Endodermal cell (in vitro differentiated cells): ENCODE measurements around the gene MTCH2. TPM values are rescaled to one million over a fixed set of nuclear protein-coding genes. Genes with fewer than 3 reads are reported as not detected.
A peak's percentile ranks its signal among the peaks of the same experiment; 100 is the strongest.

Experiments used
- DNase-seq: peaks from one replicate; pipeline ENCODE4 v3.0.0-alpha.2; 2017
- H3K27ac ChIP-seq: 2 replicates; pipeline ENCODE4 v1.5.1; 2013; ENCODE audit warnings: mild to moderate bottlenecking, low read depth, low read length, moderate library complexity
- H3K27me3 ChIP-seq: 2 replicates; pipeline ENCODE4 v1.6.1; 2013; ENCODE audit warnings: mild to moderate bottlenecking, low read length, moderate library complexity; ENCODE audit not compliant: insufficient read depth, control insufficient read depth, poor library complexity, severe bottlenecking
- H3K36me3 ChIP-seq: 2 replicates; pipeline ENCODE4 v1.7.0; 2013; ENCODE audit warnings: mild to moderate bottlenecking, low read length, moderate library complexity; ENCODE audit not compliant: control insufficient read depth, insufficient read depth
- H3K4me1 ChIP-seq: one replicate; pipeline ENCODE4 v1.7.0; 2013; ENCODE audit warnings: low read length; ENCODE audit not compliant: control insufficient read depth, insufficient read depth
- H3K4me3 ChIP-seq: 2 replicates; pipeline ENCODE4 v1.5.1; 2013; ENCODE audit warnings: mild to moderate bottlenecking, low read length, moderate library complexity
- H3K9ac ChIP-seq: 2 replicates; pipeline ENCODE4 v1.6.1; 2013; ENCODE audit warnings: mild to moderate bottlenecking, low read length, moderate library complexity; ENCODE audit not compliant: poor library complexity, severe bottlenecking; ENCODE audit errors: extremely low read depth
- H3K9me3 ChIP-seq: 2 replicates; pipeline ENCODE4 v1.6.1; 2013; ENCODE audit warnings: mild to moderate bottlenecking, low read length, moderate library complexity; ENCODE audit not compliant: control insufficient read depth
- H3K27ac Mint-ChIP-seq: 2 replicates; pipeline ENCODE4 v1.8.0; 2020; ENCODE audit warnings: mixed read lengths
- H3K27me3 Mint-ChIP-seq: 2 replicates; pipeline ENCODE4 v1.8.0; 2021; ENCODE audit warnings: mild to moderate bottlenecking, mixed read lengths; ENCODE audit not compliant: insufficient read depth
- H3K36me3 Mint-ChIP-seq: 2 replicates; pipeline ENCODE4 v1.8.0; 2020; ENCODE audit warnings: low read depth, mixed read lengths
- H3K4me1 Mint-ChIP-seq: 2 replicates; pipeline ENCODE4 v1.8.0; 2020; ENCODE audit warnings: mixed read lengths
- H3K4me3 Mint-ChIP-seq: 2 replicates; pipeline ENCODE4 v1.8.0; 2020; ENCODE audit warnings: mild to moderate bottlenecking, moderate library complexity, mixed read lengths
- H3K9me3 Mint-ChIP-seq: 2 replicates; pipeline ENCODE4 v1.8.0; 2020; ENCODE audit warnings: mild to moderate bottlenecking, mixed read lengths
- CTCF ChIP-seq: fragments of 200-600 bp; sonication (generic); conservative IDR thresholded peaks from 2 replicates; pipeline ENCODE4 v1.5.0; 2021; ENCODE audit warnings: antibody characterized with exemption, mild to moderate bottlenecking
- whole genome bisulfite sequencing, 2 experiments: methylation state at CpG; one replicate each; pipeline versions ENCODE4 v1.1.5 to v1.1.7; 2013; ENCODE audit warnings: missing lambda C conversion rate in 2 of 2, mixed read lengths in 1 of 2; ENCODE audit not compliant: insufficient coverage in 1 of 2, insufficient read length in 1 of 2; 5-methylcytosine and 5-hydroxymethylcytosine counted together
- total RNA-seq, 2 donors: library from RNA; stranded (reverse); fragmentation: NEBNext Ultra II Directional in 1 of 2; extraction: Animal tissue kit (Norgen Biotek cat#: 25700) in 1 of 2; gene quantifications; 2 replicates in 1 of 2; 3 replicates in 1 of 2; pipeline ENCODE4 v1.2.1, GENCODE V29; 2021

Gene MTCH2
- total RNA-seq, 2 donors from 2014 or later = 123 to 147 TPM

DNA sequence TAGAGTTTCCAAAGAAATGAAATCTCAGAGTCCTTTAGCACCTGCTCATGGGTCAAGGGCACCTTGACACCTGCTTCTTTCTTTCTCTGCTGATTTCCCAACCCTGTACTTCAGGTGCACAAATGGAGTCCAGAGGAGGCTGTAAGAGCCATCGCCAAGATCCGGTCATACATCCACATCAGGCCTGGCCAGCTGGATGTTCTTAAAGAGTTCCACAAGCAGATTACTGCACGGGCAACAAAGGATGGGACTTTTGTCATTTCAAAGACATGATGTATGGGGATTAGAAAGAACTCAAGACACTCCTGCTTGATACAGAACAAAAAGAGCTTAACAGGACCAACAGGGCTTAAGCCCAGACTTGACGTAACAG lies 71.0 kb downstream of the MTCH2 start:
- no peak overlapping the region for H3K27ac ChIP-seq
- H3K9me3 ChIP-seq = no peaks in the 10 kb centered on the region
- H3K4me1 ChIP-seq = no peaks in the 10 kb centered on the region
- peaks cover 62% of the 10 kb centered on the region for H3K36me3 Mint-ChIP-seq
- no peaks in the 10 kb centered on the region for H3K9me3 Mint-ChIP-seq
- H3K27me3 Mint-ChIP-seq = no peaks in the 10 kb centered on the region
- no peak overlapping the region for H3K4me3 Mint-ChIP-seq
- no peak overlapping the region for H3K9ac ChIP-seq
- peaks cover 73% of the 10 kb centered on the region for H3K36me3 ChIP-seq
- no peak overlapping the region for H3K4me3 ChIP-seq
- DNase-seq = no peak
- TF ChIP-seq CTCF = no peak
- peaks cover 5% of the 10 kb centered on the region for H3K4me1 Mint-ChIP-seq
- H3K27ac Mint-ChIP-seq = peak overlapping the region; percentile 15
- no peaks in the 10 kb centered on the region for H3K27me3 ChIP-seq
- WGBS, 2 experiments = 90 to 94% methylated on average over 2 to 4 of the region's 4 CpGs

- Histone ChIP-seq H3K4me3 (no peak overlapping the region), H3K27ac (no peak overlapping the region), H3K27me3 (no peaks in the 10 kb centered on the region), H3K4me1 (no peaks in the 10 kb centered on the region), H3K9me3 (no peaks in the 10 kb centered on the region), H3K36me3 (peaks cover 70% of the 10 kb centered on the region), H3K9ac (no peak overlapping the region)
- no peak overlapping the region for H3K27ac Mint-ChIP-seq
- DNase-seq = no peak
- H3K4me3 Mint-ChIP-seq = no peak overlapping the region
- no peaks in the 10 kb centered on the region for H3K9me3 Mint-ChIP-seq
- H3K4me1 Mint-ChIP-seq = peaks cover 5% of the 10 kb centered on the region
- no peak for TF ChIP-seq CTCF
- H3K36me3 Mint-ChIP-seq = peaks cover 59% of the 10 kb centered on the region
- 97% methylated on average over 3 of the region's 3 CpGs for WGBS, 2 experiments
- no peaks in the 10 kb centered on the region for H3K27me3 Mint-ChIP-seq
Measured at GRCh38 chr11:47570651-47571356, 71.6 kb downstream of the MTCH2 start.

DNA sequence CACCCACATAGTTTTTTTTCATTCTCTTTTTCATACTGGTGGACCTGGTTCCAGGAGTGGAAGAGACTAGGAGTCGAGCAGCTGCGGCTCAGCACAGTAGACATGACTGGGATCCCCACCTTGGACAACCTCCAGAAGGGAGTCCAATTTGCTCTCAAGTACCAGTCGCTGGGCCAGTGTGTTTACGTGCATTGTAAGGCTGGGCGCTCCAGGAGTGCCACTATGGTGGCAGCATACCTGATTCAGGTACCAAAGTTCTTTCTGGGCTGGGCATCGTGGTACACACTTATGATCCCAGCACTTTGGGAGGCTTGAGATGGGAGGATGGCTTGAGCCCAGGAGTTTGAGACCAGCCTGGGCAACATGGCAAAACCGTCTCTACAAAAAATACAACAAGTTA lies 72.7 kb downstream of the MTCH2 start:
- Histone ChIP-seq H3K27me3 (no peaks in the 10 kb centered on the region), H3K4me3 (no peak overlapping the region), H3K9ac (no peak overlapping the region), H3K9me3 (no peaks in the 10 kb centered on the region), H3K27ac (no peak overlapping the region), H3K4me1 (no peaks in the 10 kb centered on the region), H3K36me3 (peaks cover 62% of the 10 kb centered on the region)
- DNase-seq = no peak
- peaks cover 8% of the 10 kb centered on the region for H3K4me1 Mint-ChIP-seq
- no peak overlapping the region for H3K4me3 Mint-ChIP-seq
- no peaks in the 10 kb centered on the region for H3K9me3 Mint-ChIP-seq
- peaks cover 51% of the 10 kb centered on the region for H3K36me3 Mint-ChIP-seq
- no peaks in the 10 kb centered on the region for H3K27me3 Mint-ChIP-seq
- no peak overlapping the region for H3K27ac Mint-ChIP-seq
- whole genome bisulfite sequencing, 2 experiments = 94 to 96% methylated on average over 7 of the region's 7 CpGs
- TF ChIP-seq CTCF = no peak

Other genes starting within 250 kb of the MTCH2 start
- gene SLC39A13, start 234.0 kb downstream of the MTCH2 start, total RNA-seq = 10 to 100 TPM; 34.7 to 40.4 TPM
- 100 to 1,000 TPM; 152 to 175 TPM for gene PSMC3, start 216.1 kb downstream of the MTCH2 start, total RNA-seq
- gene RAPSN, start 193.4 kb downstream of the MTCH2 start, total RNA-seq = under 1 TPM; 0.40 to 0.64 TPM
- 100 to 1,000 TPM; 202 to 205 TPM for gene CELF1, start 89.4 kb downstream of the MTCH2 start, total RNA-seq
- gene PTPMT1, start 77.0 kb downstream of the MTCH2 start, total RNA-seq = 10 to 100 TPM; 55.8 to 65.0 TPM
- gene KBTBD4, start 63.6 kb downstream of the MTCH2 start, total RNA-seq = 10 to 100 TPM; 13.7 to 14.8 TPM
- gene NDUFS3, start 63.5 kb downstream of the MTCH2 start, total RNA-seq = 100 to 1,000 TPM; 104 to 106 TPM
- under 1 TPM in 1 of 2 donors, not detected in 1; 0.20 TPM for gene FAM180B, start 55.9 kb downstream of the MTCH2 start, total RNA-seq
- 10 to 100 TPM in 1 of 2 donors, 1 to 10 TPM in 1; 6.9 to 10.5 TPM for gene C1QTNF4, start 48.1 kb downstream of the MTCH2 start, total RNA-seq
- 1 to 10 TPM; 5.0 to 8.7 TPM for gene AGBL2, start 72.8 kb upstream of the MTCH2 start, total RNA-seq
- gene FNBP4, start 124.8 kb upstream of the MTCH2 start, total RNA-seq = 100 to 1,000 TPM; 118 to 141 TPM
- 10 to 100 TPM; 82.1 to 87.6 TPM for gene NUP160, start 205.8 kb upstream of the MTCH2 start, total RNA-seq